ENCODE measurements around the gene MSANTD3.
"Not testable (repeated sequence)": the region's sequence is repeated elsewhere in the genome, so short reads cannot be mapped to it uniquely, and the experiment has no call there.

Gene MSANTD3

DNA sequence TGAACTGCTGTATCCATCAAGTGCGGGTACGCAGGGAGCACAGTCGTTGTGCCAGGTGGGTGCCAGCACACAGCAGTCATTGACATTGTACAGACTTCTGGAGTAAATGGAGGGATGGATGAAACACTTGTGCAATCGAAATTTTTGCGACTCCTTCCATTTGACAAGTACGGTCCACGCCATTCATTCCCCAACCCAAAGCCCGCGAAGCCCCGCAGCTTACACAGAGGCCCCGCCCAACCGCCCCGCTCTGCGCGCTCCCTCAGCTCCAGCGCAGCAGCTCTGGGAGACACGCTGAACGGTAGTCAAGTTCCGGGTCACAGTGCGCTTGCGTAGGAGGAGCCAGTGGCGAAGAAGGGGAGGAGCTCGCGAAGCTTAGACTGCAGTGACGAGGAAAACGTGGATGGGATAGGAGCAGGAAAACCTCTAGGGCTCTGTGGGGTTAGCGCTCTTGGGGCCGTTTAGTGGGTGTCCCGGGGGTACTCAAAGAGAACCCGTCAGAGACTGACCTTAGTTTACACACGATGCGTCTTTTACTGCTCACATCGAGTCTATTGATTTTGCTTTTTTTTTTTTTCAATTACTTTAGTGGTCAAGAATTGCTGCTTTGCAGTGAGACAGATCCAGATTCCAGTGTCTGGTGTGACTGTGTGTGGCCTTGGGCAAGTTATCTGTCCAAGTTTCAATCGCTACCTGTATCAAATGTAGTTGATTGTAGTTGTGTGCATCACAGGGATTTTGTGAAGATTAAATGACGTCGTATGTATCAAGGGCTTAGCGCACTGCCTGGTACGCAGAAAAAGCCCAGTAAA is 15.3 kb upstream of the MSANTD3 start:
- peak overlapping the region; percentile 73 for H3K4me3 ChIP-seq (ENCODE audit: low read depth, low read length)
- DNase-seq (ENCODE audit: low read depth), result peak; percentile 96
- TF ChIP-seq MYC (IDR thresholded peaks at IDR 0.05; ENCODE audit: low read depth, low read length) (peak; percentile 90), POLR2A (IDR thresholded peaks at IDR 0.05; ENCODE audit: extremely low read depth, insufficient read length) (peak; percentile 79)
- TF ChIP-seq, protein P1, sequence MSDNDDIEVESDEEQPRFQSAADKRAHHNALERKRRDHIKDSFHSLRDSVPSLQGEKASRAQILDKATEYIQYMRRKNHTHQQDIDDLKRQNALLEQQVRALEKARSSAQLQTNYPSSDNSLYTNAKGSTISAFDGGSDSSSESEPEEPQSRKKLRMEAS (IDR thresholded peaks at IDR 0.05; ENCODE audit: low read depth, low read length), result peak; percentile 84
- TF ChIP-seq, protein P2, sequence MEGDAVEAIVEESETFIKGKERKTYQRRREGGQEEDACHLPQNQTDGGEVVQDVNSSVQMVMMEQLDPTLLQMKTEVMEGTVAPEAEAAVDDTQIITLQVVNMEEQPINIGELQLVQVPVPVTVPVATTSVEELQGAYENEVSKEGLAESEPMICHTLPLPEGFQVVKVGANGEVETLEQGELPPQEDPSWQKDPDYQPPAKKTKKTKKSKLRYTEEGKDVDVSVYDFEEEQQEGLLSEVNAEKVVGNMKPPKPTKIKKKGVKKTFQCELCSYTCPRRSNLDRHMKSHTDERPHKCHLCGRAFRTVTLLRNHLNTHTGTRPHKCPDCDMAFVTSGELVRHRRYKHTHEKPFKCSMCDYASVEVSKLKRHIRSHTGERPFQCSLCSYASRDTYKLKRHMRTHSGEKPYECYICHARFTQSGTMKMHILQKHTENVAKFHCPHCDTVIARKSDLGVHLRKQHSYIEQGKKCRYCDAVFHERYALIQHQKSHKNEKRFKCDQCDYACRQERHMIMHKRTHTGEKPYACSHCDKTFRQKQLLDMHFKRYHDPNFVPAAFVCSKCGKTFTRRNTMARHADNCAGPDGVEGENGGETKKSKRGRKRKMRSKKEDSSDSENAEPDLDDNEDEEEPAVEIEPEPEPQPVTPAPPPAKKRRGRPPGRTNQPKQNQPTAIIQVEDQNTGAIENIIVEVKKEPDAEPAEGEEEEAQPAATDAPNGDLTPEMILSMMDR (IDR thresholded peaks at IDR 0.05; ENCODE audit: low read depth, low read length), result no peak

DNA sequence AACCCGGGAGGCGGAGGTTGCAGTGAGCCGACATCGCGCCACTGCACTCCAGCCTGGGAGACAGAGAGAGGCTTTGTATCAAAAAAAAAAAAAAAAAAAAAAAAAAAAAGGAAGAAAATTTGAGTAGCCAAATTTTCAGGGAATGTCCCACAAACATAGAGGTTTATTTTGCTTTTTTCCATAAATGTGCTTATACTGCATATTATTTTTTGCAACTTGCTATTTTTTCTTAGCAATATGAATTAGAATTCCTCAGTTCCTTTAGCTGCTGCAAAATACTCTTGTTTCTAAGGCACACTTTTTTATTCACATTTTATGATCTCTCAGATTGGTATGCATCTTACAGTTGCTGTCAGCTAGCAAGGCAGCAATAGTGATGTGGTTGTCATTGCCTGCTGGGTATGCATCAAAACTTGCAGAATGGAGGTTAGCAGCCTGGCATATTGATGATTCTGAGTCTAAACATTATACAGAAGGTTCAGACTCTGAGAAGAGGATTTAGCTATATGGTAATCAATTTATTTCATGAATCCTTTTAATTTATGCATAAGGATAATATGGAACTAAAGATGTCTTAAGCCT is 13.0 kb upstream of the MSANTD3 start:
- TF ChIP-seq, protein P1 (IDR thresholded peaks at IDR 0.05; ENCODE audit: low read depth, low read length), result no peak
- TF ChIP-seq, protein P2 (IDR thresholded peaks at IDR 0.05; ENCODE audit: low read depth, low read length), result no peak
- TF ChIP-seq MYC (IDR thresholded peaks at IDR 0.05; ENCODE audit: low read depth, low read length) (no peak), POLR2A (IDR thresholded peaks at IDR 0.05; ENCODE audit: extremely low read depth, insufficient read length) (no peak)
- DNase-seq (ENCODE audit: low read depth), result no peak

DNA sequence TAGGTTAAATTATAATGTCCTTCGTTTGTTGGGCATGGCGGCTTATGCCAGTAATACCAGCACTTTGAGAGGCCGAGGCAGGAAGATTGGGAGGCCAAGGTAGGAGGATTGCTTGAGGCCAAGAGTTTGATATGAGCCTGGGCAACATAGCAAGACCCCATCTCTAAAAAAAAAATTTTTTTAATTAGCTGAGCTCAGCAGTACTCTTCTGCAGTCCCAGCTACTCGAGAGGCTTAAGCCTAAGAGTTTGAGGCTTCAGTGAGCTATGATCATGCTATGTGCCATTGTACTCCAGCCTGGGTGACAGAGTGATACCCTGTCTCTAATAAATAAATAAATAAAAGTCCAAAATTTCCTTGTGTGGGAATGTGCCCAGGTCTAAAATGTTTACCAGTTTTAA is 9.1 kb upstream of the MSANTD3 start:
- DNase-seq (ENCODE audit: low read depth), result no peak
- no peak for TF ChIP-seq POLR2A (IDR thresholded peaks at IDR 0.05; ENCODE audit: extremely low read depth, insufficient read length)
- TF ChIP-seq MYC (IDR thresholded peaks at IDR 0.05; ENCODE audit: low read depth, low read length), result no peak
- TF ChIP-seq, protein P2 (IDR thresholded peaks at IDR 0.05; ENCODE audit: low read depth, low read length), result no peak
- TF ChIP-seq, protein P1 (IDR thresholded peaks at IDR 0.05; ENCODE audit: low read depth, low read length), result no peak
- no peak overlapping the region for H3K4me3 ChIP-seq (ENCODE audit: low read depth, low read length)

More for the DNA sequence above, 13.0 kb upstream of the MSANTD3 start:
- H3K4me3 ChIP-seq (ENCODE audit: low read depth, low read length), result no peak overlapping the region

DNA sequence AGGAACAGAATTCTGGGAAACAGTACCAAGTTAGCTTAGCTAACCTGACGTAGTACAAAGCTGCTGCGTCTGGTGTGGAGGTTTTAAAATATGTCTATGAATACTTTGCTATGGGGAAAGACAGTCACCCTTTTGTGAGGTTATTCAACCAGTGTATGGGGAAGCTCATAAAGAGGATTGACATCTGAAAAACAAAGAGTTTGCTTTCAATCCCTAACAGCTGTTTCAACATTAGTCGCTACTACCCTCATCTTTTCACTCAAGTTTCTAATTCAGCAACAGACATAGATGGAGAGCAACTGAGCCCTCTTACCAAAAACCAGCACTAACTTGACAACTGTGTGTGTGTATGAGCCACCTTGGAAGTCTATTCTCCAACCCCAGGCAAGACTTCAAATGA is 7.8 kb upstream of the MSANTD3 start:
- no peak overlapping the region for H3K4me3 ChIP-seq (ENCODE audit: low read depth, low read length)
- no peak for DNase-seq (ENCODE audit: low read depth)
- TF ChIP-seq, protein P2 (IDR thresholded peaks at IDR 0.05; ENCODE audit: low read depth, low read length), result no peak
- TF ChIP-seq MYC (IDR thresholded peaks at IDR 0.05; ENCODE audit: low read depth, low read length) (no peak), POLR2A (IDR thresholded peaks at IDR 0.05; ENCODE audit: extremely low read depth, insufficient read length) (no peak)
- TF ChIP-seq, protein P1 (IDR thresholded peaks at IDR 0.05; ENCODE audit: low read depth, low read length), result no peak

DNA sequence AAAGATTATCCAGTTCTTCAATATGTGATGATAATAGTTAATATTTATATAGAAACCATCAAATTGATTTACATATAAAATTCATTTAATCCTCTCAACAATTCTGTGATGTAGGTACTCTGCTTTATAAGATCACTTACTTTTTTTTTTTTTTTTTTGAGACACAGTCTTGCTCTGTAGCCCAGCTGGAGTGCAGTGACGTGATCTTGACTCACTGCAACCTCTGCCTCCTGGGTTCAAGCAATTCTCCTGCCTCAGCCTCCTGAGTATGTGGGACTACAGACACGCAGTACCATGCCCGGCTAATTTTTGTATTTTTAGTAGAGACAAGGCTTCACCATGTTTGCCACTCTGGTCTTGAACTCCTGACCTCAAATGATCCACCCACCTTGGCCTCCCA is 5.8 kb upstream of the MSANTD3 start:
- not testable (repeated sequence) for DNase-seq (ENCODE audit: low read depth); H3K4me3 ChIP-seq (ENCODE audit: low read depth, low read length)

DNA sequence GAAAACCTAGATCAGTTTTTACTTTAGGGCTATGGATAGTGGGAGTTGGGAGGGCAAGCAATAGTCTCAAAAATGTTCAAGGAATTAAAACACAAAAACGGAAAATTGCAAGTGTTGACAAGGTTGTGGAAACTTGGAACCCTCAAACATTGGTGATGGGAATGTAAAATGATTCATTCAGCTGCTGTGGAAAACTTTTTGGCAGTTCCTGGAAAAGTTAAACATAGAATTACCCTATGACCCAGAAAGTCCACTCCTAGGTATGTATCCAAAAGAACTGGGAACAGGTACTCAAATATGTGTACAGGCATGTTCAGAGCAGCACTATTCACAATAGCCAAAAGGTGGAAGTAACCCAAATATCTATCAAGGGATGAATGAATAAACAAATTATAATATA is 1.2 kb upstream of the MSANTD3 start:
- H3K4me3 ChIP-seq (ENCODE audit: low read depth, low read length), result no peak overlapping the region
- no peak for DNase-seq (ENCODE audit: low read depth)
- TF ChIP-seq, protein P1 (IDR thresholded peaks at IDR 0.05; ENCODE audit: low read depth, low read length), result no peak

All from NB4 (cell line).